GM21526 (cell line): ENCODE measurements around the gene WNT6.

Experiments
- ATAC-seq: cut with Tn5 transposase; IDR thresholded peaks from one replicate; pipeline ENCODE4 v1.9.1; 2021; ENCODE audit warnings: moderate library complexity; ENCODE audit not compliant: unreplicated experiment, low FRiP score

The WNT6 gene

GRCh38 chr2:218856167-218856895, 3.3 kb upstream of the WNT6 start:
- ATAC-seq, result no peak

GRCh38 chr2:218856896-218857243, 2.7 kb upstream of the WNT6 start:
- no peak for ATAC-seq

- ATAC-seq, result no peak
These were observed 2.1 kb upstream of the WNT6 start for GRCh38 chr2:218857371-218858137.

GRCh38 chr2:218858138-218858445, 1.5 kb upstream of the WNT6 start:
- ATAC-seq, result no peak

- ATAC-seq, result no peak
These were observed 692 bp upstream of the WNT6 start for GRCh38 chr2:218858671-218859555.

GRCh38 chr2:218859988-218860831, 605 bp downstream of the WNT6 start:
- no peak for ATAC-seq

GRCh38 chr2:218860950-218861381, 1.4 kb downstream of the WNT6 start:
- no peak for ATAC-seq

GRCh38 chr2:218861645-218862318, 2.2 kb downstream of the WNT6 start:
- ATAC-seq, result no peak

- no peak for ATAC-seq
These were observed 3.5 kb downstream of the WNT6 start for GRCh38 chr2:218863021-218863520.

- no peak for ATAC-seq
These were observed 5.8 kb downstream of the WNT6 start for GRCh38 chr2:218865396-218865795.

- no peak for ATAC-seq
These were observed 6.4 kb downstream of the WNT6 start for GRCh38 chr2:218865999-218866398.

GRCh38 chr2:218867900-218868299, 8.3 kb downstream of the WNT6 start:
- no peak for ATAC-seq

GRCh38 chr2:218869064-218869463, 9.5 kb downstream of the WNT6 start:
- no peak for ATAC-seq

- no peak for ATAC-seq
These were observed 11.4 kb downstream of the WNT6 start for GRCh38 chr2:218870984-218871344.

- ATAC-seq, result no peak
These were observed 12.0 kb downstream of the WNT6 start for GRCh38 chr2:218871345-218872302.

- ATAC-seq, result no peak
These were observed 13.2 kb downstream of the WNT6 start for GRCh38 chr2:218872645-218873358.

GRCh38 chr2:218873359-218874194, 14.0 kb downstream of the WNT6 start:
- ATAC-seq, result no peak
